ENCODE results near the gene BDKRB1.

Gene BDKRB1

GRCh38 chr14:96256407-96256806 lies 397 bp downstream of the BDKRB1 start:
- no peak overlapping the region for H3K4me3 ChIP-seq (ENCODE audit: low read length)
- no peak for DNase-seq (ENCODE audit: low read depth, low spot score)

GRCh38 chr14:96257056-96257455 lies 1.0 kb downstream of the BDKRB1 start:
- no peak for DNase-seq (ENCODE audit: low read depth, low spot score)
- no peak overlapping the region for H3K4me3 ChIP-seq (ENCODE audit: low read length)

GRCh38 chr14:96257900-96258299 lies 1.9 kb downstream of the BDKRB1 start:
- DNase-seq (ENCODE audit: low read depth, low spot score) = no peak
- H3K4me3 ChIP-seq (ENCODE audit: low read length) = no peak overlapping the region

- H3K4me3 ChIP-seq (ENCODE audit: low read length) = no peak overlapping the region
- no peak for DNase-seq (ENCODE audit: low read depth, low spot score)
These were observed 4.4 kb downstream of the BDKRB1 start for GRCh38 chr14:96260341-96260821.

- DNase-seq (ENCODE audit: low read depth, low spot score) = no peak
- H3K4me3 ChIP-seq (ENCODE audit: low read length) = no peak overlapping the region
These were observed 5.0 kb downstream of the BDKRB1 start for GRCh38 chr14:96261053-96261452.

- no peak for DNase-seq (ENCODE audit: low read depth, low spot score)
- no peak overlapping the region for H3K4me3 ChIP-seq (ENCODE audit: low read length)
These were observed 6.0 kb downstream of the BDKRB1 start for GRCh38 chr14:96261772-96262655.

- peak; percentile 12 for DNase-seq (ENCODE audit: low read depth, low spot score)
- H3K4me3 ChIP-seq (ENCODE audit: low read length) = no peak overlapping the region
These were observed 7.6 kb downstream of the BDKRB1 start for GRCh38 chr14:96263347-96264199.

- no peak for DNase-seq (ENCODE audit: low read depth, low spot score)
- H3K4me3 ChIP-seq (ENCODE audit: low read length) = no peak overlapping the region
These were observed 8.2 kb downstream of the BDKRB1 start for GRCh38 chr14:96264200-96264553.

- no peak for DNase-seq (ENCODE audit: low read depth, low spot score)
- H3K4me3 ChIP-seq (ENCODE audit: low read length) = no peak overlapping the region
These were observed 8.8 kb downstream of the BDKRB1 start for GRCh38 chr14:96264853-96265252.

GRCh38 chr14:96265383-96266095 lies 9.5 kb downstream of the BDKRB1 start:
- DNase-seq (ENCODE audit: low read depth, low spot score) = no peak
- H3K4me3 ChIP-seq (ENCODE audit: low read length) = no peak overlapping the region

- no peak for DNase-seq (ENCODE audit: low read depth, low spot score)
These were observed 11.3 kb downstream of the BDKRB1 start for GRCh38 chr14:96267336-96267735.

GRCh38 chr14:96267916-96268315 lies 11.9 kb downstream of the BDKRB1 start:
- no peak for DNase-seq (ENCODE audit: low read depth, low spot score)
- no peak overlapping the region for H3K4me3 ChIP-seq (ENCODE audit: low read length)

More at GRCh38 chr14:96267336-96267735, 11.3 kb downstream of the BDKRB1 start:
- H3K4me3 ChIP-seq (ENCODE audit: low read length) = no peak overlapping the region

GRCh38 chr14:96268431-96269358 lies 12.7 kb downstream of the BDKRB1 start:
- no peak overlapping the region for H3K4me3 ChIP-seq (ENCODE audit: low read length)
- no peak for DNase-seq (ENCODE audit: low read depth, low spot score)

GRCh38 chr14:96269359-96269710 lies 13.3 kb downstream of the BDKRB1 start:
- H3K4me3 ChIP-seq (ENCODE audit: low read length) = no peak overlapping the region

GRCh38 chr14:96270565-96271420 lies 14.8 kb downstream of the BDKRB1 start:
- H3K4me3 ChIP-seq (ENCODE audit: low read length) = no peak overlapping the region
- DNase-seq (ENCODE audit: low read depth, low spot score) = no peak

More at GRCh38 chr14:96269359-96269710, 13.3 kb downstream of the BDKRB1 start:
- DNase-seq (ENCODE audit: low read depth, low spot score) = no peak

- H3K4me3 ChIP-seq (ENCODE audit: low read length) = no peak overlapping the region
- no peak for DNase-seq (ENCODE audit: low read depth, low spot score)
These were observed 15.4 kb downstream of the BDKRB1 start for GRCh38 chr14:96271421-96271762.

- DNase-seq (ENCODE audit: low read depth, low spot score) = no peak
- H3K4me3 ChIP-seq (ENCODE audit: low read length) = no peak overlapping the region
These were observed 16.9 kb downstream of the BDKRB1 start for GRCh38 chr14:96272777-96273473.
